CD4-positive, alpha-beta T cell treated with Interleukin-2 at 100 ng/mL for 4 hours (primary cell): Measurements from ENCODE around the gene G6PC3.

ENCODE experiments used
- DNase-seq: peaks from one replicate; pipeline ENCODE4 v3.0.0-alpha.2; 2020; ENCODE audit warnings: low spot score

G6PC3 gene

DNA sequence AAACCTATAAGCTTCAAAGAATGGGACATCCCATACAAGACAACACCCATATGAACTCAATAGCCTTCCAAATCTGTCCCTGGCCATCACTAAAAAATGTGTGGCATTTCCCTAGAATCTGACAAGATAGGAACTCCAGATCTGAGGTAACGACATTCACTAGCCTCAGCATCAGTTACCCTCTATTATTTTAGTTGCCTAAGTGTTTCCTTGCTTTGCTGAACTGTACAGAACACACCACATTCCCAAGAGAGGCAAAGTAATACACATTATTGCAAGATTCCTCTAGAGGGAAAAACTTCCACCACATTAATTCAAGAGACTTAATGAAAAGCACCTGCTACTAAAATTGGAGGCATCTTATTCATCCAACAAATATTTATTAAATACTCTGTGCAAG lies 9.1 kb upstream of the G6PC3 start:
- no peak for DNase-seq

DNA sequence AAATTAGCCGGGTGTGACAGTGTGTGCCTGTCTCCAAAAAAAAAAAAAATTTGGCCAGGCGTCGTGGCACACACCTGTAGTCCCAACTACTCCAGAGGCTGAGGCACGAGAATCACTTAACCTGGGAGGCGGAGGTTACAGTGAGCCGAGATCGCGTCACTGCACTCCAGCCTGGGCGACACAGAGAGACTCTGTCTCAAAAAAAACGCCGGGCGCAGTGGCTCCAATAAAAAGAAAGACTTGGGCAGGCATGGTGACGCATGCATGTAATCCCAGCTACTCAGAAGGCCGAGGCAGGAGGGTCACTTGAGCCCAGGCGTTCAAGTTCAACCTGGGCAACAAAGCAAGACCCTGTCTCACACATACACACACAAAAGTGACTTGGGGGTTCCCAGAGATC lies 7.7 kb upstream of the G6PC3 start:
- DNase-seq, result no peak

- no peak for DNase-seq
These were observed 6.6 kb upstream of the G6PC3 start for GRCh38 chr17:44063704-44064639.

- no peak for DNase-seq
These were observed 4.8 kb upstream of the G6PC3 start for GRCh38 chr17:44065668-44066203.

DNA sequence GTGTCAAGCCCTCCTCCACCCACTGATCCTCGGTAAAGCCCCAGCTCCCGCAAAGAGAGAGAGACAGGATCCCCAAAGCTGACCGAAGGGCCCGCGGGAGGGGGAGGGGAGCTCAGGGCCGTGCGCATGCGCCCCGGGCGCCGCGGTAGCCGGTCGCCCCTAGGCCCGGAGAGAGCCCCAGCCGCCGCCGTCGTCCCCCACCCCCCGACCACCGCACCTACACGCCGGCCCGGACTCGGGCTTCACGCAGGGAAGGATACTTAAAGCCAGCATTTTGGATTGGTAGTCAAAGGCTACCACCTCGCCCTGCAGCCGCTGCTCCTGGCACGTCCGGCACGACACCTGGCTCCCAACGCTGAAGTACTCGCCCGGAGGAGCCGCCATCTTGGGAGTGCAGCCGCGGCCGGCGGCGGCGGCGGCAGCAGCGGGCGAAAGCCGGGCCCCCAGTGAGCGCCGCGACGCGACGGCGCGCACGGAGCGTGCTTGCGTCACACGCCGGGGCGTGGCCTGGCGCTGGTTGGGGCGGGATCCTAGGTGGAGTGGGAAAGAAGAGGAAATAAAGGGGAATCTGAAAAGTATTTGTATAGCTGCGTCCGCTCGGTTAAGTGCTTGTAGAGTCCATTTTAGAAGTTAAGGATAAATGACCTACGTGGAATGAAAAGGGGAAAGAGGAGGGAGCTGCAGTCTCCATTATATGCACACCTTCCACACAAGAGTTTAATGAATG lies 4.2 kb upstream of the G6PC3 start, which contains the start of gene LSM12:
Gene LSM12 (minus strand): TSS at position 468 of the 727 bp plus-strand sequence. CDS start 84 bp downstream, at position 384.
- DNase-seq, result peak; percentile 87

GRCh38 chr17:44067545-44067940 lies 3.0 kb upstream of the G6PC3 start:
- no peak for DNase-seq

DNA sequence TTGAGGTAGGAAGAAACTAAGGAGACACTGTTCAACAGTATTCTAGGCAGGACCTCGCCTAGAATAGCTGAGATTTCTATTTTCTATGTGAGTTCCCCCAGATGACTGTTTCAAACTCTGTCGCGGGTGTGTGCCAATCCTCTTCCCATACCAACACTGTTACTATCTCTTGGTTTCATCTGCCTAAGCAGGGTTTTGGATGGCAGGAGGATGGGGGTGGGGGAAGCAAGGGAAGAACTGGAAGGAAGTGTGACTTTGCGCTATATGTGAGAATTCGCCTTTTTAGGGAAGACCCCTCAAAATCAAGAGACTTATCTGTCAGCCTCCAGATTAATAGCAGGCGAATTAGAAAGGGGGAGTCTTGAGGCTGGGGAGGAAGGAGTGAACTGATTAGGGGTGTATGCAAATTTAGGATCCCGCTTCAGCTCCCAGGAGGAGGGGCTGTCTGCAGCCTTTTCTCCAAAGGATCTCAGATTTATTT lies 521 bp upstream of the G6PC3 start:
- DNase-seq, result no peak

DNA sequence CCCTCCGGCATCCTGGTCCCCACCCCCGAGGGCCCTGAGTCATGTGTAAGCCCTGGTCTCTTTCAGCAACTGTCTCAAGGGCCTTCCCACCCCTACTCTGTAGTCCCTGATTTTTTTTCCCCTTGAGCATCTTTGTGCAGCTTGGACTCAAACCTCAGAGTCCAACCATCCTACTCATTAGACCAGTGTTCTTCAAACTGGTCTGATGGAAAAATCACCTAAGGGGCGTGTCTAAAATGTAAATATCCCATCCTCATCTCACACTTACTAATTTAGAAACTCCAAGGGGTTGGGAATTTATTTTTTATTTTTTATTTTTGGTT lies 624 bp downstream of the G6PC3 start:
- DNase-seq, result no peak

- DNase-seq, result no peak
These were observed 1.2 kb downstream of the G6PC3 start for GRCh38 chr17:44071772-44072171.

- no peak for DNase-seq
These were observed 3.8 kb downstream of the G6PC3 start for GRCh38 chr17:44074231-44074910.

- DNase-seq, result no peak
These were observed 4.4 kb downstream of the G6PC3 start for GRCh38 chr17:44074911-44075285.

GRCh38 chr17:44075598-44076293 lies 5.2 kb downstream of the G6PC3 start:
- no peak for DNase-seq

DNA sequence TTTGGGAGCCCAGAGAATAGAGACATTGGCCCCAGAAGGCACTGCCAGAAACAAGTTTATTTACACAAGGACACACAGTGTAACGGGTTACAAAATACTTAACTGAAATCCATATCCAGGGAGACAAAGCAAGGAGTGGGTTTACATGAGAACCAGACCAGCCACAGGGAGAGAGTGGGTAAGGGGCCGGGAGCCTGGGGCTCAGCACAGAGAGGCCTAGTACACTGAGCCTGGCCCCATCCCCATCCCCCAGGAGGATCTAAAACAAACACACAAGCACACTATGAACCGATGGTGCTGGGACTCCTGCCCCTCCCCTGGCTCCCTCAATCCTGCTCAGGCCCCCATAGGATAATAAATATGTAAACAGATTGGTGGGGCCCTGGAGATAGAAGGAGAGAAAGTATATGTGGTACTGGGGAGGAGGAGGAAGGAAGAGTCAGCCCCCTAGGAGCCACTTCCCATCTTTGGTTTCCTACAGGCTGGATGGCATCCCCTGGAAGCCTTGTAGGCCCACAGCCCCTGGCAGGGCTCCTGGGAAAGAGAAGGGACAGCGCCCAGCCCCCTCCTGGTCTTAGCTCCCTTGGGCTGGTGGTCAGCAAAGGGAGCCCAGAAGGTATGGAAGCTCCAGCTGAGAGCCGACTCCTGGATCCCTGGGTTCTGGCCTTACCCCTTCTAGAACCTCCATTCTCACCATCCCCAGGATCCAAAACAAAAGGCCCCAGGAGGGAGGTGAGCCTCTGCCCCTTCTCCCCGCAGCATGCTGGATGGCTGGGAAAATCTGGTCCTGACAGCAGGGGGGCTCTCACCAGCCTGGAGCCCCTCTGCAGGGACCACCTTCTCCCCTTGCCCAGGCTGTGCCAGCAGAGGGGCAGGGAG lies 6.4 kb downstream of the G6PC3 start:
- no peak for DNase-seq

DNA sequence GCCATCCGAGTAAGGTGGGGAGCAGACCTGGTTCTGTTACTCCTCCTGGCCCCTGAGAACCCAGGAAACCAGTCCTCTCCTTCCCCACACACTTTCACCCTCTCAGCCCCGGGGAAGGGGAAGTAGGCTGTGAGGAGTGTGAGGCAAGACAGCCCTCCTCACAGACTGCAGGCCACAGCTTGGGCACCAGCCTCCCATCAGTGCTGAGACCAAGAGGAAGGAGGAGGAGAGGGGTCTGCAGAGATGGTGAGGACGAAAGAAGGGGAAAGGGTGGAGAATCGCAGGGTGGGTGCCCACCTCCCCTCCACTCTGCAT lies 7.0 kb downstream of the G6PC3 start:
- no peak for DNase-seq

- DNase-seq, result no peak
These were observed 7.9 kb downstream of the G6PC3 start for GRCh38 chr17:44078412-44078811.

DNA sequence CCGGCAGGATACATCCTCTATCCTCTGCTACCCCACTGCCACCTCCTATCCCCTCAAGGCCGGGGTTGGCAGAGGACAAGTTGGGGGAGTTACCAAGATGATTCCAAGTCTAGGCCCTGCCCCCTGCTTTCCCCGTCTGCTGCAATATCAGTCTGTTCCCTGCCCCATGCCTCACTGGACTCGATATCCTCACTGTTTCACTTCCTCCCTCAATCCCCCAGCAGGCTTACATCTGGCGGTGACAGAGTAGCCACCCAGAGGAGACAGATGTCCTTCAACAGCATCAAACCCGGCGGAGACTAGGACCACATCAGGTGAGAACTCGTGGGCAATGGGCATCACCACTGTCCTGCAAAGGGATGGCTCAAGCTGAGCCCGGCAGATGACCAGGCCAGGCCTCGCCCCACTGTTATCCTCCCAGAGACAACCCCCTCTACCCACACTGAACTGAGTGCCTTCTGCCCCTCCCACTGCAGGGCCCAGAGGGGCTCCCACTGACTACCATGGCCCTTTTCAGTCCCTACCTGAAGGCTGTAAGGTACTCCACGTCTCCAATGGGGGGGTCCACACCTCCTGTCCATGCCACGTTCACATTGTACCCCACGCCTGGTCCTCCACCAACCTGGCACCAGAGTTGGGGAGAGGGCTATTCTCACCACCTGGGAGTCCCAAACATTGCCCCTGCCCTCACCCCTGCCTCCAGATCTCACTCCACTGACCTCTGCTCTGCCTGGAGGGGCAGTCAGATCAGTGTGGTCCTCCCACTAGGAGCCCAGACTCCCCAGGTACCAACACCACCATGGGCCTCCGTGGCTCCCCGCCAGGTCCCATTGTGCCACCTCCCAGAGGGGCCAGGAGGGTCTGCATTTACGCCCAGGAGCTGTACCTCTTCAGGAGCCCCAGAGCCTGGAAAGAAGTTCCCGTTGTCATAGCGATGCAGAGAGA lies 9.6 kb downstream of the G6PC3 start:
- no peak for DNase-seq

DNA sequence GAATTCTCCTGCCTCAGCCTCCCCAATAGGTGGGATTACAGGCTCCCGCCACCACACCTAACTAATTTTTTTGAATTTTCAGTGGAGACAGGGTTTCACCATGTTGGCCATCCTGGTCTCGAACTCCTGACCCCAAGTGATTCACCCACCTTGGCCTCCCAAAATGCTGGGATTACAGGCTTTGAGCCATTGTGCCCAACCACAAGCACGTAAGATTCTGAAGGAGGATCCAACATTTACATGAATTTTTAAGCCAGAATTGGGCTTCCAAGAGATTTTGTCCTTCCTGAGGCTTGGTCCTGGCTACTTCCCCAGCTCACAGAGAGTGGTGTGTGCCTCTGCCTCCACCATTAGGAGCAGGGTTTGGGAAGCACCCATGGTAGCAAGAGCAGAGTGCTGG lies 11.1 kb downstream of the G6PC3 start:
- no peak for DNase-seq

GRCh38 chr17:44082256-44082927 lies 11.9 kb downstream of the G6PC3 start:
- DNase-seq, result no peak

DNA sequence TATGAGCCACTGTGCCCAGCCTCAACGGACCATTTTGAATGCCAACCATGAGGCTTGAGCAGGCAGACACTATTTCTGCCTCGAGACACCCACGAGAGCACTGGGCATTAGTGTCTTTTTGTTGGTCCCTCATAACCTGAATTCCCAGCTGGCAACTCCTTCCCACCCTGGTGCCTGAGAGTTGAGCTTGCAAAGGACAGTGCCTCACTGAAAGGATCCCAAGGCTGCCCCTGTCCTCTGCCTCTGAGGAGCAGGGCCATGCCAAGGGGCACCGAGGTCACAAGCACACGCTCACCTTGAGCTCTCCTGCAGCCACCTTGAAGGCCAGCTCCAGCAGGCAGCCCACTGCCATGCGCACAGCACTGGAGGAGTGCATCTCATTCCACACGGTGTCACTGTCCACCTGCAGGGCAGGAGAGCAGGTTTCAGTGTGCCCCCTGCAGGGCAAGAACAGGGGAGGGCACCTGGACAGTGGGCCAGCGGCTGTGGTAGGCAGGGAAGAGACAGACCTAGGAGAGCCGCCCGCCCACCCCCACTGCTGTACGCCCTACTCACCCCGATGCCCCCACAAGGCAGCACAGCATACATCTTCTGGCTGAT lies 12.8 kb downstream of the G6PC3 start:
- no peak for DNase-seq
